ENCODE results near the gene CHGA.

The CHGA gene

GRCh38 chr14:92944976-92945375, 22.0 kb downstream of the CHGA start:
- CTCF ChIA-PET: interaction anchor here (1.1 to 4.3 kb wide), 5 partner anchors 9 to 188 kb away, joined by 3 to 19 read pairs (median 3); no protein-coding TSS in a partner anchor
- POLR2A ChIA-PET: no interaction called here
- TF ChIP-seq, protein P1, sequence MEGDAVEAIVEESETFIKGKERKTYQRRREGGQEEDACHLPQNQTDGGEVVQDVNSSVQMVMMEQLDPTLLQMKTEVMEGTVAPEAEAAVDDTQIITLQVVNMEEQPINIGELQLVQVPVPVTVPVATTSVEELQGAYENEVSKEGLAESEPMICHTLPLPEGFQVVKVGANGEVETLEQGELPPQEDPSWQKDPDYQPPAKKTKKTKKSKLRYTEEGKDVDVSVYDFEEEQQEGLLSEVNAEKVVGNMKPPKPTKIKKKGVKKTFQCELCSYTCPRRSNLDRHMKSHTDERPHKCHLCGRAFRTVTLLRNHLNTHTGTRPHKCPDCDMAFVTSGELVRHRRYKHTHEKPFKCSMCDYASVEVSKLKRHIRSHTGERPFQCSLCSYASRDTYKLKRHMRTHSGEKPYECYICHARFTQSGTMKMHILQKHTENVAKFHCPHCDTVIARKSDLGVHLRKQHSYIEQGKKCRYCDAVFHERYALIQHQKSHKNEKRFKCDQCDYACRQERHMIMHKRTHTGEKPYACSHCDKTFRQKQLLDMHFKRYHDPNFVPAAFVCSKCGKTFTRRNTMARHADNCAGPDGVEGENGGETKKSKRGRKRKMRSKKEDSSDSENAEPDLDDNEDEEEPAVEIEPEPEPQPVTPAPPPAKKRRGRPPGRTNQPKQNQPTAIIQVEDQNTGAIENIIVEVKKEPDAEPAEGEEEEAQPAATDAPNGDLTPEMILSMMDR (IDR thresholded peaks at IDR 0.05; ENCODE audit: insufficient read depth, low read length, missing control alignments): no peak
- H3K4me3 ChIP-seq (ENCODE audit: low read depth, low read length): no peak overlapping the region
- no peak for DNase-seq (ENCODE audit: low read depth, low spot score)

GRCh38 chr14:92945544-92945943, 22.6 kb downstream of the CHGA start:
- POLR2A ChIA-PET: no interaction called here

DNA sequence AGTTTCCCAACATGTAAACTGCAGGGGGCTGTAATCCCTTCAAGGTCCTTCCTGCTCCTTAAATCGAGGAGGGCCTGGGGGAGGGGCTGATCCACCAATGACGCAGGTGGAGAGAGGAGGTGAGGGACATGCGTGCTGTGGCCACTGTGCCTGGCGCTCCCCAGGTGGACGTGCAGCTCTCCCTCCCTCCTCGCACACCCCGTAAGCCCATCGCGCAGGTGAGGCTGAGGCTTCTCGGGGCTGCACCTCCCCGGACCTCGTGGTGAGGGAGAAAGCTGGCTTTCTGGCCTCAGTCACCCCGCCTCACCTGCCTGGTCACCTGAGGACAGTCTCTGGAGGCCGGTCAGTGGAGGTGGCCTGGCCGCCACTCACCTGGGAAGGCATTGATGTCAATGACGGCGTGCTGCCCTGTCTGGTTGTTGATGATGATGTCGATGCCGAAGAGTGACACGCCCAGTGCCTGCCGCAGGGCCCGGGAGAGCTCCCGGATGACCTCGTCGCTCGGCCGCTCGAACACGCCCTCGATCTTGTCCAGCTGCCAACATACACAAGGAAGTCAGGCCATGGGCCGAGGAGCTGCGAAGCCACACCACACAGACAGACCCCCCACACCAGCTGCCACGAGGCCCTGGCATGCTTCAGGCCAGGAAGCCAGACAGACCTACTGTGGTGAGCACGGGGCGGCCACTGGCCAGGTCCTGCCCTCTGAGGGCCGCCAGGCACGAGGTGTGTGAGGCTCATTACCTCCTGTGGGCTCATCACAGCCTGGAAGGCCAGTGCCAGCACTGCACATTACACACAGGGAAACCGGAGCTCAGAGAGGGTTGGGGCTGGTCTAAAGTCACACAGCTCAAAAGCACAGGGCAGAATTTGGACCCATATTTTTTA, 23.3 kb downstream of the CHGA start:
- CTCF ChIA-PET: interaction anchor here (1.0 to 10.4 kb wide), 7 partner anchors 9 to 186 kb away, joined by 3 to 135 read pairs (median 6); no protein-coding TSS in a partner anchor
- H3K4me3 ChIP-seq (ENCODE audit: low read depth, low read length): no peak overlapping the region
- TF ChIP-seq, protein P1 (IDR thresholded peaks at IDR 0.05; ENCODE audit: insufficient read depth, low read length, missing control alignments): no peak
- DNase-seq (ENCODE audit: low read depth, low spot score): no peak
- POLR2A ChIA-PET: no interaction called here

More at GRCh38 chr14:92945544-92945943, 22.6 kb downstream of the CHGA start:
- DNase-seq (ENCODE audit: low read depth, low spot score): no peak
- H3K4me3 ChIP-seq (ENCODE audit: low read depth, low read length): no peak overlapping the region
- CTCF ChIA-PET: interaction anchor here (1.0 to 4.3 kb wide), 5 partner anchors 10 to 187 kb away, joined by 3 to 19 read pairs (median 3); no protein-coding TSS in a partner anchor
- TF ChIP-seq, protein P1 (IDR thresholded peaks at IDR 0.05; ENCODE audit: insufficient read depth, low read length, missing control alignments): no peak

DNA sequence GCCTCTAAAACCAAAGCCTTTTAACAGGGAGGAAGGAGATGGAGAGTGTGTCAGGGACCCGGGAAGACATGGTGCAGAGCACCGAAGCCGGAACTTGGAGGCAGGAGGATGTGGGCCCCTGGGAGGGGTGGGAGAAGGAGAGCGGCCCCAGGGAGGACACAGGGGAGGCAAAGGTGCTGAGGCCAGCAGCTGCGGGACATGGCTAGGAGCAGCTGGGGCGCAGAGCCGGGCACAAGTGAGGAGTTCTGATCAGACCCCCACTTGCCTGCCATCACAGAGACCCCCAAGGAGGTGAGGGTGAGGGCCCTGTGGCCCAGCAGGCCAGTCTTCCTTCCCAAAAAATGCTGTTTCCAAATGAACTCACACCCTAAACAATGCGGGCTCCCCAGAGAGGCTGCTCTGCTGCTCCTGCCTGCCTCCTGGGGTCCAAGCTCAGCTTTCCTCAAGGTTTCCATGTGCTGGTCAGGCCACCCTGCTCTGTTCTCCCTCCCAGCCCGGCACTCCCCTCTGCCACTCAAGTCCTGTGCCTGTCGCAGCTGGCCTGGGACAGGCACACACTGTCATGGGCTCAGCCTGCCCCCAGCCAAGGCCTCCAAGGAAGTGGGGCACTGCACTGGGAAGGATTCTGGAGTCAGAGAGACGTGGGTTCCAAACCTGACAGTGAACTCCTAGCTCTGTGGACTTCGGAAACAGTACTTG, 24.0 kb downstream of the CHGA start:
- ChIA-PET POLR2A (no interaction called here), CTCF (interaction anchor here (1.1 to 10.4 kb wide), 7 partner anchors 8 to 192 kb away, joined by 4 to 135 read pairs (median 7); no protein-coding TSS in a partner anchor)
- H3K4me3 ChIP-seq (ENCODE audit: low read depth, low read length): no peak overlapping the region
- TF ChIP-seq, protein P1 (IDR thresholded peaks at IDR 0.05; ENCODE audit: insufficient read depth, low read length, missing control alignments): no peak
- DNase-seq (ENCODE audit: low read depth, low spot score): no peak

- no peak for DNase-seq (ENCODE audit: low read depth, low spot score)
- no peak overlapping the region for H3K4me3 ChIP-seq (ENCODE audit: low read depth, low read length)
- CTCF ChIA-PET: interaction anchor here (1.0 to 10.4 kb wide), 6 partner anchors 164 to 229 kb away, joined by 3 to 135 read pairs (median 6); no protein-coding TSS in a partner anchor
- TF ChIP-seq, protein P1 (IDR thresholded peaks at IDR 0.05; ENCODE audit: insufficient read depth, low read length, missing control alignments): no peak
- POLR2A ChIA-PET: no interaction called here
Observed at GRCh38 chr14:92948647-92949046, 25.7 kb downstream of the CHGA start.

All from AG04449 (cell line).